ENCODE measurements around the gene MAPK7.

Gene MAPK7

GRCh38 chr17:19364699-19365498 lies 13.4 kb upstream of the MAPK7 start:
- no peak for DNase-seq

- no peak for DNase-seq
Measured at GRCh38 chr17:19365499-19365817, 12.8 kb upstream of the MAPK7 start.

- DNase-seq = no peak
Measured at GRCh38 chr17:19365833-19366636, 12.3 kb upstream of the MAPK7 start.

GRCh38 chr17:19366637-19366972 lies 11.7 kb upstream of the MAPK7 start:
- DNase-seq = no peak

- no peak for DNase-seq
Measured at GRCh38 chr17:19368229-19368628, 10.1 kb upstream of the MAPK7 start.

GRCh38 chr17:19369107-19369778 lies 9.1 kb upstream of the MAPK7 start:
- DNase-seq = no peak

- DNase-seq = no peak
Measured at GRCh38 chr17:19369846-19370492, 8.3 kb upstream of the MAPK7 start.

GRCh38 chr17:19370493-19370960 lies 7.8 kb upstream of the MAPK7 start:
- DNase-seq = no peak

- DNase-seq = no peak
Measured at GRCh38 chr17:19371259-19372010, 6.9 kb upstream of the MAPK7 start.

- no peak for DNase-seq
Measured at GRCh38 chr17:19372011-19372370, 6.3 kb upstream of the MAPK7 start.

- DNase-seq = no peak
Measured at GRCh38 chr17:19372439-19372838, 5.9 kb upstream of the MAPK7 start.

GRCh38 chr17:19372866-19373504 lies 5.3 kb upstream of the MAPK7 start:
- DNase-seq = no peak

- DNase-seq = no peak
Measured at GRCh38 chr17:19374136-19374535, 4.2 kb upstream of the MAPK7 start.

GRCh38 chr17:19375732-19376131 lies 2.6 kb upstream of the MAPK7 start:
- DNase-seq = no peak

GRCh38 chr17:19376811-19377210 lies 1.5 kb upstream of the MAPK7 start:
- DNase-seq = no peak

GRCh38 chr17:19377602-19378415 lies 489 bp upstream of the MAPK7 start:
- DNase-seq = peak; percentile 87

GRCh38 chr17:19379361-19380065 lies 1.2 kb downstream of the MAPK7 start:
- DNase-seq = no peak

- no peak for DNase-seq
Measured at GRCh38 chr17:19380481-19381301, 2.4 kb downstream of the MAPK7 start.

- DNase-seq = no peak
Measured at GRCh38 chr17:19381361-19381740, 3.1 kb downstream of the MAPK7 start.
